Parathyroid adenoma (tissue), 2 donors: Measurements from ENCODE around the gene GFPT2.

Source experiments
- H2AFZ ChIP-seq: fragments of 300-600 bp; sonication (generic); one replicate; pipeline ENCODE4 v1.7.0; 2017; ENCODE audit warnings: antibody characterized with exemption, mild to moderate bottlenecking
- H3K27ac ChIP-seq: fragments of 300-600 bp; sonication (generic); one replicate; pipeline ENCODE4 v1.7.0; 2017
- H3K27me3 ChIP-seq: fragments of 300-600 bp; sonication (generic); one replicate; pipeline ENCODE4 v1.7.0; 2017; ENCODE audit warnings: low read length; ENCODE audit not compliant: control insufficient read depth, insufficient read depth
- H3K36me3 ChIP-seq: fragments of 300-600 bp; sonication (generic); one replicate; pipeline ENCODE4 v1.7.0; 2017; ENCODE audit warnings: low read length; ENCODE audit not compliant: control insufficient read depth, insufficient read depth
- H3K4me1 ChIP-seq: fragments of 300-600 bp; sonication (generic); one replicate; pipeline ENCODE4 v1.7.0; 2017; ENCODE audit warnings: control low read depth
- H3K4me2 ChIP-seq: fragments of 300-600 bp; sonication (generic); one replicate; pipeline ENCODE4 v1.7.0; 2017; ENCODE audit warnings: low read length
- H3K4me3 ChIP-seq: fragments of 300-600 bp; sonication (generic); one replicate; pipeline ENCODE4 v1.7.0; 2017; ENCODE audit warnings: low read depth, low read length
- H3K79me2 ChIP-seq: fragments of 300-600 bp; sonication (generic); one replicate; pipeline ENCODE4 v1.7.0; 2017; ENCODE audit warnings: control low read depth
- H3K9ac ChIP-seq: fragments of 300-600 bp; sonication (generic); one replicate; pipeline ENCODE4 v1.7.0; 2017; ENCODE audit warnings: mild to moderate bottlenecking
- H3K9me3 ChIP-seq: fragments of 300-600 bp; sonication (generic); one replicate; pipeline ENCODE4 v1.7.0; 2017; ENCODE audit warnings: low read length; ENCODE audit not compliant: control insufficient read depth
- CTCF ChIP-seq: fragments of 300-600 bp; sonication (generic); IDR thresholded peaks from one replicate; pipeline ENCODE4 v1.7.0; 2017; ENCODE audit warnings: antibody characterized with exemption, mild to moderate bottlenecking
- donor health status: primary hyperparathyroidism.

The GFPT2 gene

GRCh38 chr5:180364306-180364856 is 11.2 kb upstream of the GFPT2 start:
- Histone ChIP-seq H3K27ac (no peak overlapping the region), H3K79me2 (no peaks in the 10 kb centered on the region), H3K9ac (no peak overlapping the region), H3K27me3 (no peaks in the 10 kb centered on the region), H3K4me1 (no peaks in the 10 kb centered on the region), H3K9me3 (no peaks in the 10 kb centered on the region), H3K4me2 (no peak overlapping the region), H2AFZ (no peak overlapping the region), H3K4me3 (no peak overlapping the region), H3K36me3 (no peaks in the 10 kb centered on the region)
- no peak for TF ChIP-seq CTCF

GRCh38 chr5:180360078-180360957 is 7.2 kb upstream of the GFPT2 start:
- Histone ChIP-seq H3K9me3 (no peaks in the 10 kb centered on the region), H3K79me2 (no peaks in the 10 kb centered on the region)
- TF ChIP-seq CTCF = no peak

GRCh38 chr5:180358694-180359093 is 5.6 kb upstream of the GFPT2 start:
- Histone ChIP-seq H2AFZ (no peak overlapping the region), H3K27me3 (no peaks in the 10 kb centered on the region), H3K4me1 (no peaks in the 10 kb centered on the region), H3K4me2 (no peak overlapping the region), H3K79me2 (no peaks in the 10 kb centered on the region), H3K36me3 (no peaks in the 10 kb centered on the region), H3K9ac (no peak overlapping the region), H3K27ac (no peak overlapping the region), H3K9me3 (no peaks in the 10 kb centered on the region), H3K4me3 (no peak overlapping the region)
- TF ChIP-seq CTCF = no peak

More at GRCh38 chr5:180360078-180360957, 7.2 kb upstream of the GFPT2 start:
- Histone ChIP-seq H3K4me3 (no peak overlapping the region), H3K4me1 (no peaks in the 10 kb centered on the region), H2AFZ (no peak overlapping the region), H3K36me3 (no peaks in the 10 kb centered on the region), H3K9ac (no peak overlapping the region), H3K27ac (no peak overlapping the region), H3K4me2 (no peak overlapping the region), H3K27me3 (no peaks in the 10 kb centered on the region)

GRCh38 chr5:180358179-180358578 is 5.0 kb upstream of the GFPT2 start:
- H2AFZ ChIP-seq = no peak overlapping the region
- H3K27me3 ChIP-seq = no peaks in the 10 kb centered on the region
- no peak overlapping the region for H3K9ac ChIP-seq
- no peaks in the 10 kb centered on the region for H3K4me1 ChIP-seq
- no peaks in the 10 kb centered on the region for H3K36me3 ChIP-seq
- H3K9me3 ChIP-seq = no peaks in the 10 kb centered on the region
- no peak overlapping the region for H3K4me2 ChIP-seq
- no peak for TF ChIP-seq CTCF
- H3K27ac ChIP-seq = no peak overlapping the region
- H3K4me3 ChIP-seq = no peak overlapping the region
- no peaks in the 10 kb centered on the region for H3K79me2 ChIP-seq
